ENCODE results near the gene SLC43A3.

Gene SLC43A3

DNA sequence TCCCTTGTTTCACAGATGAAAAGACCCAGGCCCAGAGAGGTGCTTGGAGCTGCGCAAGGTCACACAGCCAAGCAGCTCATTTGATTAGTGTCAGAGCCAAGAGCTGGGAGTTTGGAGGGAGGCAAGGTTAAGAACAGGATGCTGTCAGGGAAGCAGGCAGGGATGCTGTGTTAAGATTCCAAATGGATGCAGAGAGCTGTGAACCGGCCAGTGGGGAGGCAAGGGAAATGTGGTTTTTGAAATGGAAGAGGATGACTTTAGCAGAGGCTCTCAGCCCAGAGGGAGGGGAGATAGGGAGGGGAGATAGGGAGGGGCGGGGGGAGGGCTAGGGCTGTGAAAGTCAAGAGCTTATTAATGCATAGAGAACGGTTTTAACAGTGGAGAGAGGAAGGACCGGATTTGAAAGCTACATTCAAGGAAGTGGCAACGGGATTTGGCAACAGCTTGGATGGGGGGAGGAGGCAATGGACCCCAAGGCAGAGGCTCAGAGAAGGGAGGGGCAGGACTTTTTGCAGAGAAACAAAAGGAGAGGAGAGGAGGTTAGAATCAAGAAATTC, 46.4 kb upstream of the SLC43A3 start:
- H3K4me3 ChIP-seq (ENCODE audit: low read length) = no peak overlapping the region
- no peak for DNase-seq (ENCODE audit: low read depth)
- TF ChIP-seq, protein P1, sequence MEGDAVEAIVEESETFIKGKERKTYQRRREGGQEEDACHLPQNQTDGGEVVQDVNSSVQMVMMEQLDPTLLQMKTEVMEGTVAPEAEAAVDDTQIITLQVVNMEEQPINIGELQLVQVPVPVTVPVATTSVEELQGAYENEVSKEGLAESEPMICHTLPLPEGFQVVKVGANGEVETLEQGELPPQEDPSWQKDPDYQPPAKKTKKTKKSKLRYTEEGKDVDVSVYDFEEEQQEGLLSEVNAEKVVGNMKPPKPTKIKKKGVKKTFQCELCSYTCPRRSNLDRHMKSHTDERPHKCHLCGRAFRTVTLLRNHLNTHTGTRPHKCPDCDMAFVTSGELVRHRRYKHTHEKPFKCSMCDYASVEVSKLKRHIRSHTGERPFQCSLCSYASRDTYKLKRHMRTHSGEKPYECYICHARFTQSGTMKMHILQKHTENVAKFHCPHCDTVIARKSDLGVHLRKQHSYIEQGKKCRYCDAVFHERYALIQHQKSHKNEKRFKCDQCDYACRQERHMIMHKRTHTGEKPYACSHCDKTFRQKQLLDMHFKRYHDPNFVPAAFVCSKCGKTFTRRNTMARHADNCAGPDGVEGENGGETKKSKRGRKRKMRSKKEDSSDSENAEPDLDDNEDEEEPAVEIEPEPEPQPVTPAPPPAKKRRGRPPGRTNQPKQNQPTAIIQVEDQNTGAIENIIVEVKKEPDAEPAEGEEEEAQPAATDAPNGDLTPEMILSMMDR (IDR thresholded peaks at IDR 0.05; ENCODE audit: insufficient read depth, low read depth, low read length, missing control alignments) = no peak

DNA sequence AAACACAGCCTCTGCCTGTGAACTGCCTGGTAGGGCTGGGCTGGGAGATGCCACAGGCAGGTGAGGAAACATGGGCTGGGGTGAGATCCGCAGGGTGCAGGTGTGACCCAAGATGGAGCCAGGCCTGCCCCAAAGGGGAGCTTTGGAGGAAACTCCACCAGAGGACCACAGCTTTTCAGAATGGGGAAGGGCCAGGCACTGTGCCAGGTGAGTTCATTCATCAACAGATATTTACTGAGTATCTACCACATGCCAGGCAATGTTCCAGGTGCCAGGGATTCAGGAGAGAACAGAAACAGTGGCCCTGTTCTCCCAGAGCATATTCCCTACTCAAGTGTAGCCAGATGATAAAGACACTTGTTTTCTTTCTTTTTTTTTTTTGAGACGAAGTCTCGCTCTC, 44.6 kb upstream of the SLC43A3 start:
- TF ChIP-seq, protein P1 (IDR thresholded peaks at IDR 0.05; ENCODE audit: insufficient read depth, low read depth, low read length, missing control alignments) = no peak
- DNase-seq (ENCODE audit: low read depth) = no peak
- H3K4me3 ChIP-seq (ENCODE audit: low read length) = no peak overlapping the region

DNA sequence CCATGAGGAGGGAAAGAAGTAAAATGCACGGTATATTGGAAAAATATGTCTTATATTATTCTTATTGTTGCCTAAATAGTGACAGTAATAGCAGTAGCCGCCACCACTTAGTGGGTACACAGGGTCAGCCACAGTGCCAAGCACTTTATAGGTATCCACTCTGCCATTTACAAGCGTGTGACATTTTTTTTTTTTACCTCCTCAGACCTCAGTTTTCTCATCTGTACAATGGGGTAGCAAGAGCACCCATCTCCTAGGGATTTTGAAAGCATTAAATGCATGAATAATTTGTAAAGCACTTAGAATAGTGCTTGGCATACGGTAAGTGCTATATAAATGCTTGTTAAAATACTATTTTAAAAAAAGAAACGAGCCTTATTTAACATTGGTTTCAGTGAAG, 42.3 kb upstream of the SLC43A3 start:
- H3K4me3 ChIP-seq (ENCODE audit: low read length) = no peak overlapping the region
- TF ChIP-seq, protein P1 (IDR thresholded peaks at IDR 0.05; ENCODE audit: insufficient read depth, low read depth, low read length, missing control alignments) = no peak
- no peak for DNase-seq (ENCODE audit: low read depth)

DNA sequence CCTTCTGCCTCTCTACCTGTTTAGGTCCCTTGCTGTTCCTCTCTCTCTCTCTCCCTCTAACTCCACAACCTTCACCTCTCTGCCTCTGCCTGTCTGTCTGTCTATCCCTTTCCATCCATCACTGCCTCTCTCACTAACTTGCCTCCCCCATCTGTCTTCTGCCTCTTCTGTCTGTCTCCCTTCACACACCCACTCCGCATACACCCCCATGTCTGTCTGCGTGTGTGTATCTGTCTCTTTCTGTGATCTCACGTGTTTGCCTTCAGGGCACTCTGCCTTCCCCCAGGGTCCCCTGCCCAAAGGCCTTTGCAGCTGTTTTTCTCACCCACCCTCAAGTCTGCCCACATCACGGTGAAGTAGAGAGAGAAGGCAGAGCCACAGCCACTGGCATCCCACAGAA, 41.4 kb upstream of the SLC43A3 start:
- TF ChIP-seq, protein P1 (IDR thresholded peaks at IDR 0.05; ENCODE audit: insufficient read depth, low read depth, low read length, missing control alignments) = no peak
- no peak overlapping the region for H3K4me3 ChIP-seq (ENCODE audit: low read length)
- DNase-seq (ENCODE audit: low read depth) = no peak

DNA sequence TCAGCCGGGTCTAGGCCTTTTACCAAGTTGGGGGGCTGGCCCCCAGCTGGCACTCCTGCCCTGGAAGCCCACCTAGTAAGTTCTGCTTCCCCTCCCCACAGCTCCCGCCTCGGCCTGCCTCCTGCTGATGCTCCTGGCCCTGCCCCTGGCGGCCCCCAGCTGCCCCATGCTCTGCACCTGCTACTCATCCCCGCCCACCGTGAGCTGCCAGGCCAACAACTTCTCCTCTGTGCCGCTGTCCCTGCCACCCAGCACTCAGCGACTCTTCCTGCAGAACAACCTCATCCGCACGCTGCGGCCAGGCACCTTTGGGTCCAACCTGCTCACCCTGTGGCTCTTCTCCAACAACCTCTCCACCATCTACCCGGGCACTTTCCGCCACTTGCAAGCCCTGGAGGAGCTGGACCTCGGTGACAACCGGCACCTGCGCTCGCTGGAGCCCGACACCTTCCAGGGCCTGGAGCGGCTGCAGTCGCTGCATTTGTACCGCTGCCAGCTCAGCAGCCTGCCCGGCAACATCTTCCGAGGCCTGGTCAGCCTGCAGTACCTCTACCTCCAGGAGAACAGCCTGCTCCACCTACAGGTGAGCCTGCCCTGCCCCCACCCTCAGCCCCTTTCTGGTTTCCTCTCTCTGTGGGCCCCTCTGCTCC, 40.7 kb upstream of the SLC43A3 start:
- no peak for DNase-seq (ENCODE audit: low read depth)

DNA sequence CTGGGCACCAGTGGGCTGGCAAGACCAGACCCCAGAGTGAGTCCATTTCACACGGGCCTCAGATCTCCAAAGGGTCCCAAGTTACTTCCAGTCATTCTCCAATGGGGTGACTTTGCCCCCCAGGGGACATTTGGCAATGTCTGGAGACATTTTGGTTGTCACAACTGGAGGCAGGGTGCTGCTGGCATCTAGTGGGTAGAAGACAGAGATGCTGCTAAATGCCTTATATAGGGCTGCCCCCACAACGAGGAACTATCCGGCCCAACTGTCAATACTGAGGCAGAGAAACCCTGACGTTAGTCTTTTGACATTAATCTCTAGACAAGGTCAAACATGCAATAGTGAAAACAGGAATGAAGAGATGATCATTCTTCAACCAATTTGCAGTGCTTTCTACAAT, 39.8 kb upstream of the SLC43A3 start:
- no peak overlapping the region for H3K4me3 ChIP-seq (ENCODE audit: low read length)
- no peak for DNase-seq (ENCODE audit: low read depth)
- TF ChIP-seq, protein P1 (IDR thresholded peaks at IDR 0.05; ENCODE audit: insufficient read depth, low read depth, low read length, missing control alignments) = no peak

More for the DNA sequence above, 40.7 kb upstream of the SLC43A3 start:
- TF ChIP-seq, protein P1 (IDR thresholded peaks at IDR 0.05; ENCODE audit: insufficient read depth, low read depth, low read length, missing control alignments) = no peak
- no peak overlapping the region for H3K4me3 ChIP-seq (ENCODE audit: low read length)

Data from epithelial cell of esophagus (primary cell).